A673 (cell line): ENCODE measurements around the gene CFAP141. TPM values are rescaled to one million over a fixed set of nuclear protein-coding genes. Genes with fewer than 3 reads are reported as not detected.

Source experiments
- BruUV-seq: library from RNA; stranded (reverse); fragments of 400-500 nt; replicated peaks from 2 replicates; lab custom pipeline; 2021; lab: Mats Ljungman, UMichigan
- CTCF ChIA-PET: fragments of 300-600 bp; sonication (Branson Sonifier 250); formaldehyde crosslinking; loops from one replicate; lab custom pipeline; 2022; ENCODE audit warnings: antibody characterized with exemption; lab: Charles Lee
- POLR2A ChIA-PET: fragments of 300-600 bp; sonication (Branson Sonifier 250); formaldehyde crosslinking; loops from one replicate; lab custom pipeline; 2022; ENCODE audit warnings: antibody characterized with exemption; ENCODE audit not compliant: low non-redundant PET; lab: Charles Lee
- DNase-seq: peaks from one replicate; pipeline ENCODE4 v3.0.0-alpha.2; 2015; ENCODE audit warnings: low spot score
- H3K27ac ChIP-seq: fragments of 200-600 bp; sonication (generic); 2 replicates; pipeline ENCODE4 v1.5.1; 2016; ENCODE audit warnings: mixed run types, low read depth, mild to moderate bottlenecking, mixed read lengths, antibody characterized with exemption, low read length; ENCODE audit not compliant: poor library complexity, severe bottlenecking
- H3K27me3 ChIP-seq: fragments of 200-600 bp; sonication (generic); replicated peaks from 2 replicates; pipeline ENCODE4 v1.6.1; 2017; ENCODE audit warnings: mixed run types, low read depth, mild to moderate bottlenecking, mixed read lengths, antibody characterized with exemption, low read length; ENCODE audit not compliant: insufficient read depth, poor library complexity
- H3K36me3 ChIP-seq: fragments of 200-600 bp; sonication (generic); 2 replicates; pipeline ENCODE4 v1.6.1; 2016; ENCODE audit warnings: mixed run types, mild to moderate bottlenecking, mixed read lengths, antibody characterized with exemption, low read length; ENCODE audit not compliant: insufficient read depth, poor library complexity, severe bottlenecking
- H3K4me1 ChIP-seq: fragments of 200-600 bp; sonication (generic); 2 replicates; pipeline ENCODE4 v1.6.1; 2017; ENCODE audit warnings: mixed run types, mild to moderate bottlenecking, mixed read lengths, antibody characterized with exemption, low read length; ENCODE audit not compliant: insufficient read depth, poor library complexity, severe bottlenecking
- H3K4me3 ChIP-seq: fragments of 200-600 bp; sonication (generic); 2 replicates; pipeline ENCODE4 v1.5.1; 2016; ENCODE audit warnings: low read depth, mixed run types, mild to moderate bottlenecking, mixed read lengths, low read length; ENCODE audit not compliant: poor library complexity, severe bottlenecking
- H3K9me3 ChIP-seq: fragments of 200-600 bp; sonication (generic); 2 replicates; pipeline ENCODE4 v1.6.1; 2016; ENCODE audit warnings: mixed run types, low read depth, mild to moderate bottlenecking, mixed read lengths, antibody characterized with exemption, low read length; ENCODE audit not compliant: poor library complexity, severe bottlenecking
- CTCF ChIP-seq: fragments of 300-800, 200-600 bp; sonication (generic); conservative IDR thresholded peaks from 2 replicates; pipeline ENCODE4 v1.5.1; 2017; ENCODE audit warnings: low read depth, mild to moderate bottlenecking, antibody characterized with exemption, low read length, moderate library complexity, mixed read lengths
- EZH2 ChIP-seq: fragments of 200-600 bp; sonication (generic); IDR thresholded peaks from 2 replicates; pipeline ENCODE4 v1.6.1; 2017; ENCODE audit warnings: borderline replicate concordance, low read depth, mild to moderate bottlenecking, mixed read lengths, antibody characterized with exemption, low read length; ENCODE audit not compliant: poor library complexity, severe bottlenecking
- intact Hi-C: fragments of 100-400 bp; cut with micrococcal nuclease; formaldehyde crosslinking; loops from one replicate; pipeline ENCODE4 v1.10.0; 2022; ENCODE audit not compliant: unreplicated experiment
- total RNA-seq: library from RNA; stranded (reverse); gene quantifications from 2 replicates; pipeline ENCODE4 v1.2.3, GENCODE V29; 2021

The CFAP141 gene
- total RNA-seq, 1 experiment from 2014 or later: not detected

- no peaks in the 10 kb centered on the region for H3K4me1 ChIP-seq
- intact Hi-C loops: no loop called here
- H3K27me3 ChIP-seq: no peaks in the 10 kb centered on the region
- no TSS peak for BruUV-seq
- no peak overlapping the region for H3K27ac ChIP-seq
- ChIA-PET CTCF (no interaction called here), POLR2A (no interaction called here)
- no peak for DNase-seq
- H3K4me3 ChIP-seq: no peak overlapping the region
- TF ChIP-seq CTCF (no peak), EZH2 (no peak)
- H3K36me3 ChIP-seq: peaks cover 97% of the 10 kb centered on the region
- H3K9me3 ChIP-seq: no peaks in the 10 kb centered on the region
Measured at GRCh38 chr1:154240294-154240833, 34.2 kb upstream of the CFAP141 start.

GRCh38 chr1:154239491-154239890, 33.4 kb upstream of the CFAP141 start:
- Histone ChIP-seq H3K36me3 (peaks cover 97% of the 10 kb centered on the region), H3K9me3 (no peaks in the 10 kb centered on the region), H3K27ac (no peak overlapping the region), H3K27me3 (no peaks in the 10 kb centered on the region), H3K4me1 (no peaks in the 10 kb centered on the region), H3K4me3 (no peak overlapping the region)
- no TSS peak for BruUV-seq
- POLR2A ChIA-PET: no interaction called here
- intact Hi-C loops: no loop called here
- TF ChIP-seq CTCF (no peak), EZH2 (no peak)
- CTCF ChIA-PET: interaction anchor here (0.7 kb wide), 1 partner anchor 40 kb away, joined by 3 read pairs; no protein-coding TSS in a partner anchor
- no peak for DNase-seq

- POLR2A ChIA-PET: interaction anchor here (0.6 kb wide), 1 partner anchor 80 kb away, joined by 3 read pairs; no protein-coding TSS in a partner anchor
- Histone ChIP-seq H3K36me3 (peaks cover 97% of the 10 kb centered on the region), H3K27ac (no peak overlapping the region), H3K27me3 (no peaks in the 10 kb centered on the region), H3K4me1 (no peaks in the 10 kb centered on the region), H3K9me3 (no peaks in the 10 kb centered on the region), H3K4me3 (no peak overlapping the region)
- intact Hi-C loops: no loop called here
- DNase-seq: no peak
- CTCF ChIA-PET: interaction anchor here (0.6 kb wide), 1 partner anchor 39 kb away, joined by 3 read pairs; no protein-coding TSS in a partner anchor
- TF ChIP-seq EZH2: no peak
- no peak for TF ChIP-seq CTCF
- BruUV-seq: no TSS peak
Measured at GRCh38 chr1:154237880-154238506, 31.9 kb upstream of the CFAP141 start.
